H4 (cell line): ENCODE data around the gene EEF2K. TPM values are rescaled to one million over a fixed set of nuclear protein-coding genes. Genes with fewer than 3 reads are reported as not detected.
"Not testable (repeated sequence)": the region's sequence is repeated elsewhere in the genome, so short reads cannot be mapped to it uniquely, and the experiment has no call there.

ENCODE experiments used
- DNase-seq: peaks from one replicate; pipeline ENCODE4 v3.0.0-alpha.2; 2015; ENCODE audit warnings: low spot score
- total RNA-seq: library from RNA; depleted of rRNA; stranded (reverse); fragments of >200 nt; shearing (Covaris generic); gene quantifications from 2 replicates; pipeline ENCODE4 v1.2.3, GENCODE V29; 2014; rRNA removed

The EEF2K gene
- 9.2 and 11.1 TPM in 2 replicates for total RNA-seq

GRCh38 chr16:22206013-22206841 is at the start of gene EEF2K:
Gene EEF2K (plus strand): TSS chr16:22206278. CDS start chr16:22225730, 19,452 bp downstream.
- peak; percentile 95 for DNase-seq

GRCh38 chr16:22161401-22161800 is 44.7 kb upstream of the EEF2K start:
- no peak for DNase-seq

- no peak for DNase-seq
These were observed 44.0 kb upstream of the EEF2K start, which contains the start of gene SDR42E2 for GRCh38 chr16:22161999-22162655. Gene SDR42E2 (plus strand): TSS chr16:22162506. CDS start chr16:22165583, 3,077 bp downstream.

GRCh38 chr16:22162656-22163009 is 43.4 kb upstream of the EEF2K start:
- no peak for DNase-seq

- no peak for DNase-seq
These were observed 42.3 kb upstream of the EEF2K start for GRCh38 chr16:22163806-22164205.

GRCh38 chr16:22164482-22164881 is 41.6 kb upstream of the EEF2K start:
- DNase-seq, result no peak

GRCh38 chr16:22165508-22166285 is 40.4 kb upstream of the EEF2K start:
- DNase-seq, result no peak

- no peak for DNase-seq
These were observed 34.1 kb upstream of the EEF2K start for GRCh38 chr16:22171953-22172352.

- DNase-seq, result not testable (repeated sequence)
These were observed 33.4 kb upstream of the EEF2K start for GRCh38 chr16:22172642-22173041.

- DNase-seq, result no peak
These were observed 31.4 kb upstream of the EEF2K start for GRCh38 chr16:22174642-22175041.

- DNase-seq, result no peak
These were observed 27.8 kb upstream of the EEF2K start for GRCh38 chr16:22177968-22178930.

- DNase-seq, result no peak
These were observed 24.7 kb upstream of the EEF2K start for GRCh38 chr16:22181426-22181825.

- no peak for DNase-seq
These were observed 24.2 kb upstream of the EEF2K start for GRCh38 chr16:22181843-22182242.

GRCh38 chr16:22183335-22183734 is 22.7 kb upstream of the EEF2K start:
- no peak for DNase-seq

GRCh38 chr16:22183901-22184614 is 22.0 kb upstream of the EEF2K start:
- DNase-seq, result no peak

GRCh38 chr16:22184615-22184968 is 21.5 kb upstream of the EEF2K start:
- no peak for DNase-seq

GRCh38 chr16:22186517-22186916 is 19.6 kb upstream of the EEF2K start:
- no peak for DNase-seq

GRCh38 chr16:22188267-22188594 is 17.8 kb upstream of the EEF2K start:
- DNase-seq, result no peak

- DNase-seq, result peak; percentile 88
These were observed 17.3 kb upstream of the EEF2K start for GRCh38 chr16:22188595-22189442.
